GM23338 (cell line): Measurements from ENCODE around the gene WASF2. TPM values are rescaled to one million over a fixed set of nuclear protein-coding genes. Genes with fewer than 3 reads are reported as not detected.

Experiments
- ATAC-seq: fragments of 200-7000 bp; cut with Tn5 transposase; 3 replicates; pipeline ENCODE4 v1.9.1; 2020
- DNase-seq: peaks from one replicate; pipeline ENCODE4 v3.0.0-alpha.2; 2015; ENCODE audit warnings: low spot score
- H2AFZ ChIP-seq: fragments of 200-600 bp; sonication (generic); 2 replicates; pipeline ENCODE4 v1.8.0; 2016; ENCODE audit warnings: antibody characterized with exemption, mild to moderate bottlenecking, moderate library complexity
- H3F3A ChIP-seq: fragments of 200-600 bp; sonication (generic); replicated peaks from 2 replicates; pipeline ENCODE4 v1.8.0; 2017; ENCODE audit warnings: antibody characterized with exemption, mixed run types, low read depth
- H3K27ac ChIP-seq: fragments of 200-600 bp; sonication (generic); 2 replicates; pipeline ENCODE4 v1.6.1; 2016; ENCODE audit warnings: low read depth
- H3K27me3 ChIP-seq: fragments of 200-600 bp; sonication (generic); 2 replicates; pipeline ENCODE4 v1.8.0; 2016; ENCODE audit warnings: mild to moderate bottlenecking, mixed run types, moderate library complexity; ENCODE audit not compliant: insufficient read depth
- H3K36me3 ChIP-seq: fragments of 200-600 bp; sonication (generic); 2 replicates; pipeline ENCODE4 v1.8.0; 2016; ENCODE audit warnings: mild to moderate bottlenecking; ENCODE audit not compliant: insufficient read depth
- H3K4me1 ChIP-seq: fragments of 200-600 bp; sonication (generic); 2 replicates; pipeline ENCODE4 v1.8.0; 2016; ENCODE audit warnings: mild to moderate bottlenecking, moderate library complexity; ENCODE audit not compliant: insufficient read depth
- H3K4me2 ChIP-seq: fragments of 200-600 bp; sonication (generic); 2 replicates; pipeline ENCODE4 v1.7.1; 2017; ENCODE audit warnings: mixed run types
- H3K4me3 ChIP-seq: fragments of 200-600 bp; sonication (generic); 2 replicates; pipeline ENCODE4 v1.6.1; 2016; ENCODE audit warnings: mixed run types
- H3K79me2 ChIP-seq: fragments of 200-600 bp; sonication (generic); replicated peaks from 2 replicates; pipeline ENCODE4 v1.8.0; 2017; ENCODE audit warnings: mild to moderate bottlenecking; ENCODE audit not compliant: insufficient read depth
- H3K9me2 ChIP-seq: fragments of 200-600 bp; sonication (generic); 2 replicates; pipeline ENCODE4 v1.8.0; 2017; ENCODE audit not compliant: insufficient read depth
- H4K20me1 ChIP-seq: fragments of 200-600 bp; sonication (generic); replicated peaks from 2 replicates; pipeline ENCODE4 v1.8.0; 2017; ENCODE audit warnings: mild to moderate bottlenecking; ENCODE audit not compliant: insufficient read depth
- H3K27ac Mint-ChIP-seq: 2 replicates; pipeline ENCODE4 v1.8.0; 2020; ENCODE audit warnings: inconsistent platforms, mild to moderate bottlenecking, moderate library complexity, mixed read lengths
- H3K27me3 Mint-ChIP-seq: 3 replicates; pipeline ENCODE4 v1.8.0; 2022; ENCODE audit warnings: low read depth, mild to moderate bottlenecking, moderate library complexity, mixed read lengths, inconsistent platforms; ENCODE audit not compliant: insufficient read depth, poor library complexity
- H3K36me3 Mint-ChIP-seq: 3 replicates; pipeline ENCODE4 v1.8.0; 2021; ENCODE audit warnings: low read depth, mild to moderate bottlenecking, inconsistent platforms, moderate library complexity, mixed read lengths
- H3K4me1 Mint-ChIP-seq: 3 replicates; pipeline ENCODE4 v1.8.0; 2020; ENCODE audit warnings: mild to moderate bottlenecking, inconsistent platforms, mixed read lengths
- H3K4me3 Mint-ChIP-seq: 3 replicates; pipeline ENCODE4 v1.8.0; 2021; ENCODE audit warnings: moderate library complexity, mild to moderate bottlenecking, inconsistent platforms, mixed read lengths
- H3K9me3 Mint-ChIP-seq: 3 replicates; pipeline ENCODE4 v1.8.0; 2020; ENCODE audit warnings: moderate library complexity, mild to moderate bottlenecking, inconsistent platforms, mixed read lengths
- CREB1 ChIP-seq: fragments of 250-450 bp; sonication (Bioruptor Pico); IDR thresholded peaks from 2 replicates; pipeline ENCODE4 v1.5.0; 2020; ENCODE audit warnings: low read depth, mild to moderate bottlenecking, moderate library complexity
- EZH2phosphoT487 ChIP-seq: fragments of 200-600 bp; sonication (generic); IDR thresholded peaks from one replicate; pipeline ENCODE4 v1.8.1; 2018; ENCODE audit warnings: antibody characterized with exemption; ENCODE audit not compliant: unreplicated experiment
- JUNB ChIP-seq: IDR thresholded peaks from one replicate; pipeline ENCODE4 v1.6.1; 2016; ENCODE audit warnings: antibody characterized with exemption; ENCODE audit not compliant: unreplicated experiment
- NANOG ChIP-seq: IDR thresholded peaks from 2 replicates; pipeline ENCODE4 v1.6.1; 2016; ENCODE audit warnings: antibody characterized with exemption, borderline replicate concordance
- POLR2AphosphoS5 ChIP-seq: IDR thresholded peaks from 2 replicates; pipeline ENCODE4 v1.6.1; 2016; ENCODE audit warnings: antibody characterized with exemption, low read depth
- REST ChIP-seq: IDR thresholded peaks from one replicate; pipeline ENCODE4 v1.6.1; 2018; ENCODE audit warnings: antibody characterized with exemption; ENCODE audit not compliant: unreplicated experiment
- STAT1 ChIP-seq: IDR thresholded peaks from one replicate; pipeline ENCODE4 v1.6.1; 2016; ENCODE audit warnings: antibody characterized with exemption; ENCODE audit not compliant: unreplicated experiment
- ZNF331 ChIP-seq: fragments of 250-450 bp; sonication (Bioruptor Pico); IDR thresholded peaks from 2 replicates; pipeline ENCODE4 v1.5.0; 2020; ENCODE audit warnings: low read depth, mild to moderate bottlenecking, moderate library complexity
- ZNF462 ChIP-seq: fragments of 250-450 bp; sonication (Bioruptor Pico); IDR thresholded peaks from 2 replicates; pipeline ENCODE4 v1.5.0; 2020; ENCODE audit warnings: mild to moderate bottlenecking, moderate library complexity
- polyA plus RNA-seq: library from polyadenylated mRNA; unstranded; fragments of >200 nt; fragmentation: Nextera tagmentation; extraction: Ambion mirVana; gene quantifications from 2 replicates; pipeline ENCODE4 v1.2.1, GENCODE V29; 2016
- total RNA-seq: library from RNA; depleted of rRNA; stranded (reverse); fragments of >200 nt; shearing (Covaris generic); gene quantifications from 2 replicates; pipeline ENCODE4 v1.2.3, GENCODE V29; 2014

The WASF2 gene
- total and polyA plus RNA-seq, 2 experiments from 2014 or later = 40.9 to 95.6 TPM

- H3K4me1 ChIP-seq = peaks cover 56% of the 10 kb centered on the region
- H3K4me3 Mint-ChIP-seq = peak overlapping the region; percentile 66
- H3K27me3 Mint-ChIP-seq = peaks cover 24% of the 10 kb centered on the region
- no peaks in the 10 kb centered on the region for H3K9me2 ChIP-seq
- H3K4me1 Mint-ChIP-seq = peaks cover 69% of the 10 kb centered on the region
- H3K36me3 ChIP-seq = no peaks in the 10 kb centered on the region
- no peak overlapping the region for H3K27ac ChIP-seq
- DNase-seq (peak; percentile 90), ATAC-seq (peak; percentile 41)
- H3K27me3 ChIP-seq = peaks cover 7% of the 10 kb centered on the region; the same call in 1 of the 2 replicates
- no peaks in the 10 kb centered on the region for H3K9me3 Mint-ChIP-seq
- peak overlapping the region; percentile 78 for H3K4me3 ChIP-seq
- peak overlapping the region; percentile 65; the same call in 1 of the 2 replicates for H2AFZ ChIP-seq
- peaks cover 39% of the 10 kb centered on the region for H3F3A ChIP-seq
- H3K27ac Mint-ChIP-seq = peak overlapping the region; percentile 10
- H4K20me1 ChIP-seq = no peaks in the 10 kb centered on the region
- peak overlapping the region; percentile 95 for H3K4me2 ChIP-seq
- no peaks in the 10 kb centered on the region for H3K79me2 ChIP-seq
- H3K36me3 Mint-ChIP-seq = no peaks in the 10 kb centered on the region
- TF ChIP-seq CREB1 (CRISPR knock-in tag) = no peak
- TF ChIP-seq POLR2AphosphoS5 = peak; percentile 27; the same call in 1 of the 2 replicates
These were observed 35.6 kb upstream of the WASF2 start for GRCh38 chr1:27525296-27526272.

- Mint-ChIP-seq H3K36me3 (no peaks in the 10 kb centered on the region), H3K4me1 (peaks cover 71% of the 10 kb centered on the region), H3K4me3 (no peak overlapping the region; the same call in 2 of the 3 replicates), H3K9me3 (no peaks in the 10 kb centered on the region), H3K27me3 (peaks cover 22% of the 10 kb centered on the region), H3K27ac (no peak overlapping the region)
- Histone ChIP-seq H4K20me1 (no peaks in the 10 kb centered on the region), H3K4me2 (peak overlapping the region; percentile 63), H3K9me2 (no peaks in the 10 kb centered on the region), H3K36me3 (no peaks in the 10 kb centered on the region), H3K27ac (no peak overlapping the region; the same call in 1 of the 2 replicates), H3F3A (peaks cover 23% of the 10 kb centered on the region), H3K79me2 (no peaks in the 10 kb centered on the region), H2AFZ (peak overlapping the region; percentile 88; the same call in 1 of the 2 replicates), H3K4me1 (peaks cover 46% of the 10 kb centered on the region), H3K4me3 (no peak overlapping the region), H3K27me3 (0 out of 2 replicates have a peak, but pooled peaks cover 2% of the 10 kb centered on the region)
- ATAC-seq (no peak), DNase-seq (no peak)
- TF ChIP-seq ZNF462 (CRISPR knock-in tag) = no peak
- no peak for TF ChIP-seq POLR2AphosphoS5
- TF ChIP-seq EZH2phosphoT487 = no peak
- no peak for TF ChIP-seq STAT1
- TF ChIP-seq CREB1 (CRISPR knock-in tag) = no peak
- no peak for TF ChIP-seq JUNB
- no peak for TF ChIP-seq NANOG
- TF ChIP-seq REST = no peak
- TF ChIP-seq ZNF331 (CRISPR knock-in tag) = no peak
These were observed 33.5 kb upstream of the WASF2 start for GRCh38 chr1:27523337-27524020.
